ENCODE measurements around the gene CLVS2.

Gene CLVS2

GRCh38 chr6:123116370-123116769, 120.3 kb downstream of the CLVS2 start:
- no peak for DNase-seq (ENCODE audit: low read depth)
- no peak for TF ChIP-seq CTCF (IDR thresholded peaks at IDR 0.05; ENCODE audit: control insufficient read depth, extremely low read depth, insufficient read depth)
- H3K4me3 ChIP-seq (ENCODE audit: low read depth, low read length) = no peak overlapping the region

GRCh38 chr6:123117145-123117908, 121.3 kb downstream of the CLVS2 start:
- H3K4me3 ChIP-seq (ENCODE audit: low read depth, low read length) = no peak overlapping the region
- DNase-seq (ENCODE audit: low read depth) = no peak
- no peak for TF ChIP-seq CTCF (IDR thresholded peaks at IDR 0.05; ENCODE audit: control insufficient read depth, extremely low read depth, insufficient read depth)

GRCh38 chr6:123118811-123119210, 122.8 kb downstream of the CLVS2 start:
- no peak overlapping the region for H3K4me3 ChIP-seq (ENCODE audit: low read depth, low read length)
- TF ChIP-seq CTCF (IDR thresholded peaks at IDR 0.05; ENCODE audit: control insufficient read depth, extremely low read depth, insufficient read depth) = no peak
- no peak for DNase-seq (ENCODE audit: low read depth)
